PC-3 (cell line): Measurements from ENCODE around the gene TNNT2.

Experiments used
- CTCF ChIP-seq: fragments of 300-600 bp; sonication (generic); conservative IDR thresholded peaks from 2 replicates; pipeline ENCODE4 v1.5.1; 2017; ENCODE audit warnings: antibody characterized with exemption, low read depth, mild to moderate bottlenecking, low read length
- EZH2phosphoT487 ChIP-seq: fragments of 300-600 bp; sonication (generic); IDR thresholded peaks from 2 replicates; pipeline ENCODE4 v1.6.1; 2018; ENCODE audit warnings: mild to moderate bottlenecking, antibody characterized with exemption, low read length, borderline replicate concordance

- no peak for TF ChIP-seq CTCF
- no peak for TF ChIP-seq EZH2phosphoT487
Observed at GRCh38 chr1:201346987-201347386, 30.5 kb downstream of the TNNT2 start.
